Glomerular visceral epithelial cell (primary cell): ENCODE data around the gene MLLT1.
A peak's percentile ranks its signal among the peaks of the same experiment; 100 is the strongest.

ENCODE experiments used
- DNase-seq: peaks from one replicate; pipeline ENCODE4 v3.0.0-alpha.2; 2016; ENCODE audit errors: extremely low spot score

Gene MLLT1

GRCh38 chr19:6235031-6235951 is 44.5 kb downstream of the MLLT1 start:
- DNase-seq, result no peak

- no peak for DNase-seq
These were observed 45.2 kb downstream of the MLLT1 start for GRCh38 chr19:6234527-6234926.

- DNase-seq, result no peak
These were observed 45.8 kb downstream of the MLLT1 start for GRCh38 chr19:6233827-6234511.

DNA sequence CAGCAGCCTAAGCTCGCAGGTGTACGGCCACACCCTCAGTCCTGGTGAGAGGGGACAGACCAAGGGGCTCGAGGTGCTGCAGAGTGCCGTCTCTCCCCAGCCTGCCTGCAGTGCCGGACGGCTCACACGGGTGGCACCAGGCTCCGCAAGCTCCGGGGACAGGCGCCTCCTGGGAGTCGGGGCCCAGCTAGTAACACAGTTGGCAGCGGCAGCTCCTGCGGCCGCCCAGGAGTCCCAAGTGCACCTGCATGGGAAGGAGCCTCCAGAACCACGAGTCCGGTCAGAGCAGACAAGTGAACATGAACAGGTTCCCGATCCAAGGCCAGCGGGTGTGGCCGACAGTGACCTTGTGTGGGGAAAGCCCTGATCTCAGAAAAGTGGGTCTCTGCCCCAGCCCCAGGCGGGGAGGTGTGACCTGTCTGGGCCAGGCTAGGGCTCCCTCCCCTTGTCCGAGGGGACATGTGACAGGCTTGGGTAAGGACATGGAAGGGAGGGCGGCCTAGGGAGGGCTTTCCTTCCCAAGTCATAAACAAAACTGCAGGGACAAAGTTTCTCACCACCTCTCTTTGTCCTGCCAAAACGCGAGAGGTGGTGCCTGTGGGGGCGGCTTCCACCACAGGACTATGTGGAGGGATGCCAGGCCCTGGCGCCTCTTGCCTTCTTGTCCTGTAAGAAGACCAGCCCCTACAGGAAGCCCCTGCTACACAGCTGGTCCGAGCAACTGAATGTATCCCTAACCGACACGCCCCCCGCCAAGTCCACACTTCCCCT is 46.5 kb downstream of the MLLT1 start:
- DNase-seq, result no peak

- peak; percentile 81 for DNase-seq
These were observed 47.1 kb downstream of the MLLT1 start for GRCh38 chr19:6232601-6233055.

GRCh38 chr19:6230991-6231448 is 48.8 kb downstream of the MLLT1 start:
- no peak for DNase-seq

GRCh38 chr19:6229951-6230712 is 49.6 kb downstream of the MLLT1 start:
- no peak for DNase-seq

DNA sequence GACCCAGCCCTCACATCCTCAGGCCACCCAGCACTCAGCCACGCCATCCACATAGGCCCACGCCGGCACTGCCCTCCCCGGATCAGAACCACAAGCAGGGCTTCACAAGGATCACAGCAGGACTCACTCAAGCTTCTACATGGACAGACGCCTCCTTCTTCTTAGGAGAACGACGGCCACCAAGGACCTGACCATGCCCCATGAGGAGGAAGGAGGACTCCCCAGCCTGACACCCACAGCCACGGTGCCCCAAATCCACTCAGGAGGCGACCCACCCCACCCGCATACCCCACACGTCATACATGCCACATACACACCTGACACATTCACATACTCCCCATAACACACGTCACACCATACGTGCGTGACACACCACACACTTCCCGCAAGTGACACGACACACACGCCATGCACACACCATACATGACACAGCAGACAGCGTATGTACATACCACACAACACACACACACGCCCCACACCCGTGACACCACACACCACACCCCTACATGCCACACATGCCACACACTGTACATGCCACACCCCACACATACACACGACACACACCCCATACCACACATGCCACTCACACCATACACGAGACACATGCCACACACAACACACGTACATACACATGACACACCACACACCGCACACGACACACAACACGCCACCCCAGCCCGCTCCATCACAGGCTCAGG is 50.4 kb downstream of the MLLT1 start:
- no peak for DNase-seq

DNA sequence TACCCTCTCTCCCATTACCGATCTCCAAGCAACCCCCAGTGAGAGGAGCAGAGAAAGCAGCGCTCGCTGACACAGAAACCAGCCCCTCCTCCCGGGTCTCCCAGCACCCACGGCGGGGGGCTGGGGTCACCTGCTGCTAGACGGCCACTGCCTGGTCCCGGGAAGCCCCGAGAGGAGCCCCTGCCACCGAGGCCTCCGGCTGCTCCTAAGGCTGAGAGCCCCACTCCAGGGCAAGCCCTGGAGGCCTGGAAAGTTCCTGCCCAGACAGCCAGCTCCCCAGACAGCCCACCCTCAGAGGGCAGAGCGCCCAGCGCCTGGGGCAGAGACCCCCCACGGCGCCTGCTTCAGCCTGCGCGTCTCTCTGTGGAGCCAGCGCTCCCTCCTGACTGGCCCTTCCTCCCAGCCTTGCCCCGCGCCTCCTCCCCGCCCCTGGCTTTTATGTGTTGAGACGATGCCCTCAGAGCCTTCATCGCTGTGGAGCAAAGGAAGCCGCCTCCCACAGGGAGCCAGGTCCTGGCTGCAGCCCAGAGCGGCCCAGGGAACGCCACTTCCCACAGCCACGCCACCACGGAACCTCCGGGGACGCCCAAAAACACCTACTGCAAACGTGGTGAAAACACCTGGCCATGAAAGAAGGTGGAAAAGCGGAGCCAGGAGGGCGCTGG is 51.1 kb downstream of the MLLT1 start:
- no peak for DNase-seq

GRCh38 chr19:6227936-6228325 is 51.8 kb downstream of the MLLT1 start:
- no peak for DNase-seq

GRCh38 chr19:6227156-6227935 is 52.4 kb downstream of the MLLT1 start:
- no peak for DNase-seq

GRCh38 chr19:6226444-6227155 is 53.2 kb downstream of the MLLT1 start:
- DNase-seq, result no peak

GRCh38 chr19:6226012-6226411 is 53.8 kb downstream of the MLLT1 start:
- no peak for DNase-seq

DNA sequence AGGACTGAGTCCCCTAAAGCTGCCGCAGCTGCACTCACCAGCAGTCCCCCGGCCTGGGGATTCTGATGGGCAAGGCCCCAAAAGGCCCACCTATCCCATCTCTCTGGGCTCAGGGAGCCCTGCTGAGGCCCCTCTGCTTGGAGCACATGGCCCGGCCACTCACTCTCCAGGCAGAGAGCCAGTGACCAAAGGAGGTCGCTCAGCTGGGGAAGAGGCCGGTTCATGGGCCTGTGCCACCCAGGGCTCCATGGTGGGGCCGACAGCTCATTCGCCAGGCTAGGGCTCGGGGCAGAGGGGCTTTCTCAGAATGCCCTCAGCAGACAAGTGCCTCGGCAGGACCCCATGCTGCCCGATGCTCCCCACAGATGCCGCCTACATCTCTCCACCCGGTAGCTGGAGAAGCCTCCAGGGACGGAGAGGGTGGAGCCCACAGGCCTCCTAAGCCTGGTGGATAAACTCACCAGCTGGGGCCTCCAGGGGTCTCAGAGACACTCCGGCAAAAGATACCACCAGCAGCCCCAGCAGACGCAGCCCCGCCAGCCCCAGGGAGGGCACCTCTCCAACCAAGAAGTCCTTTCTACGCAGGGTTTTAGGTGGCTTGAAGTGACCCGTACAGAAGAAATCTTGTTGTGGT is 54.4 kb downstream of the MLLT1 start:
- no peak for DNase-seq

DNA sequence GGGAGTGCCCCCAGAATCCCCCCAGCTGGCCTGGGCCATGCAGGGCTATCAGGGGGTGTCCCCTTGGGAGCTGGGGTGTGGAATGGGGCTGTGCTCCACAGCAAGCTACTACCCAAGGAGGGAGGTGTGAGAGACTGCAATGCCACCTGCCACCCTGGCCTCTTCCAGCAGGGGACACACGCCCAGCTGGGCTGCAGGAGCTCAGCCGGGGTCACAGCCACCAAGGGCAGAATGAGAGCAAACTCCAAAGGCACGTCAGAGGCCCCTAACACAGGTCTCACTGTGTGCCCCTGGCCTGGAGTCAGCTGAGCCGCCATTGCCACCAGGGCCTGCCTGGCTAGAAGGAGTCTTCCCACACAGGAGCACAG is 55.5 kb downstream of the MLLT1 start:
- no peak for DNase-seq

DNA sequence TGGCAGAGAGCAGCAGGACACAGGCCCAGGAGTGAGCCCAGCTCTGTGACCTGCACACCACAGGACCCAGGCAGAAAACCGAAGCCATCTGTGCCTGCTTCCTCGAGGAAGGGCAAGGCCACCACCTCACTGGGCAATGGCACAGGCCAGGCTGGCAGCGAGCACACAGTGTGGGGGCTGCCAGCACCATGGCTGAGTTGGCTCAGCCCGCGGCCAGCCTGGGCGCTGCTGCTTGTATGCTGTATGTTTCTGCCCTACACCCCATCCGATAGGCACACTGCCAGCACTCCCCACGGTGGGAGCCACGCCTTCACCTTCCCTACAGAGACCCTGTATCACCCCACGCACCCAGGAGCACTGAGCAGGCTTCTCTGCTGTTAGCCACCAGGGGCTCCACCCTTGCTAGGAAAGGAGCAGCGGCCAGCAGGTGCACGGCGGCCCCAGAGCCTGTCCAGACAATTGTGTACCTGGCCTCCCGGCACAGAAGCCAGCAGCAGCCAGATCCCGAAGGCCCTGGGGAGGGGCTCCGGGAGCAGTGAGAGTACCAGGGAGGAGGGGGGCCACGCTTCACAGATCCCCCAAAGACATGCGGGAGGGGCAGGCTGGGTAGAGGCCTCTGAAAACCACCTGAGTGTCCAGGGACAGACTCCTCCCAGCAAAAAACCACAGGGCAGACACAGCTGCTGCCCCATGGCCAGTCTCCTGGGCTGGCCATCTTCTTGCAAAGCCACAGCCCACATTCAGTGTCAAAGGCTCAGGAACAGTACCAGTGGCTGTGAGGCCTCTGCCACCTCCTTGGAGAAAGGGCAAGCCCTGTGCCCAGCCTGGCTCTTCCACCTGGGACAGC is 56.1 kb downstream of the MLLT1 start:
- DNase-seq, result no peak

DNA sequence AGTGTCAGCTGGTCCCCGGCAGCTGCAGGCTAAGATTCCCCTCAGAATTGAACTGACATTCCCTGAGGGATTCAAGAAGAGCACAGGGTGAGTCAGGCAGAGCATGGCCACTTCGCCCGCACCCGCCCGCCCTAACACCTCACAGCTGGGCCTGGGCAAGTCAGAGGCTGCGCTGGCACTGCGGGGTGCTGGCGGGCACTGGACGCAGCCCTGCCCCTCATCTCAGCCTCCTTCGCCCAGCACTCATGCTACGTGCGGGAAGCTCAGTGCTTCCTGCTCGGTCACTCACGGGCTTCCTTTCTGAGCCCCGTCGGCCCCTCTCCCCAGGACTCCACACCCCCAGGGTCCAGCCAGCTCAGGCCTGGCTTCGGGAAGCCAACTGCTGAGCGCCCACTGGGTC is 56.9 kb downstream of the MLLT1 start:
- no peak for DNase-seq
